SJCRH30 (cell line): ENCODE measurements around the gene PTPN18. TPM values are rescaled to one million over a fixed set of nuclear protein-coding genes. Genes with fewer than 3 reads are reported as not detected.
A peak's percentile ranks its signal among the peaks of the same experiment; 100 is the strongest.

Experiments used
- DNase-seq, 2 experiments: peaks; one replicate each; pipeline ENCODE4 v3.0.0-alpha.2; 2015 to 2020
- H3K27ac ChIP-seq: fragments of 250-450 bp; sonication (Bioruptor Pico); 2 replicates; pipeline ENCODE4 v1.5.1; 2020; ENCODE audit warnings: mild to moderate bottlenecking, moderate library complexity
- H3K27me3 ChIP-seq: fragments of 250-450 bp; sonication (Bioruptor Pico); 2 replicates; pipeline ENCODE4 v1.5.1; 2020; ENCODE audit warnings: mild to moderate bottlenecking, moderate library complexity
- H3K36me3 ChIP-seq: fragments of 250-450 bp; sonication (Bioruptor Pico); 2 replicates; pipeline ENCODE4 v1.5.1; 2020; ENCODE audit warnings: mild to moderate bottlenecking, moderate library complexity
- H3K4me1 ChIP-seq: fragments of 250-450 bp; sonication (Bioruptor Pico); 2 replicates; pipeline ENCODE4 v1.5.1; 2020; ENCODE audit warnings: mild to moderate bottlenecking, moderate library complexity
- H3K4me3 ChIP-seq: fragments of 250-450 bp; sonication (Bioruptor Pico); 2 replicates; pipeline ENCODE4 v1.5.1; 2020; ENCODE audit warnings: mild to moderate bottlenecking, moderate library complexity
- H3K9me3 ChIP-seq: fragments of 250-450 bp; sonication (Bioruptor Pico); replicated peaks from 2 replicates; pipeline ENCODE4 v1.5.1; 2020; ENCODE audit warnings: mild to moderate bottlenecking, moderate library complexity
- total RNA-seq: library from RNA; depleted of rRNA; stranded (reverse); fragments of >200 nt; shearing (Covaris generic); gene quantifications from 2 replicates; pipeline ENCODE4 v1.2.3, GENCODE V29; 2014

PTPN18 gene
- total RNA-seq, 1 experiment from 2014 or later: 18.6 TPM

DNA sequence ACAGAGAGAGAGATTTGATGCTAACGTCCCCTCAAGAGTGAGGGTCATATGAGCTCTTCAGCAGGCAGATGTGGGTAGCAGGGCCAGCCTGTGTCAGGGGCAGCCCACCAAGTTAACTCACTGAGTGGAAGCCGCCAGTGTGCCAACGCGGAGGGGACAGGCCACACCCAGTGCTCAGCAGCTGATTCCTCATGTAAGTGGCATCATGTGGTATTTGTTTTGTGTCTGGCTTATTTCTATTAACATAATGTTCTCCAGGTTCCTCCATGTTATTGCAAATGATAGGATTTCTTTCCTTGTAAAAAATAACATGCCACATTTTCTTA is 9.2 kb upstream of the PTPN18 start:
- no peak for DNase-seq
- Histone ChIP-seq H3K27ac (no peak overlapping the region), H3K4me1 (no peaks in the 10 kb centered on the region), H3K36me3 (peaks cover 39% of the 10 kb centered on the region), H3K27me3 (no peaks in the 10 kb centered on the region), H3K9me3 (no peaks in the 10 kb centered on the region), H3K4me3 (no peak overlapping the region)

DNA sequence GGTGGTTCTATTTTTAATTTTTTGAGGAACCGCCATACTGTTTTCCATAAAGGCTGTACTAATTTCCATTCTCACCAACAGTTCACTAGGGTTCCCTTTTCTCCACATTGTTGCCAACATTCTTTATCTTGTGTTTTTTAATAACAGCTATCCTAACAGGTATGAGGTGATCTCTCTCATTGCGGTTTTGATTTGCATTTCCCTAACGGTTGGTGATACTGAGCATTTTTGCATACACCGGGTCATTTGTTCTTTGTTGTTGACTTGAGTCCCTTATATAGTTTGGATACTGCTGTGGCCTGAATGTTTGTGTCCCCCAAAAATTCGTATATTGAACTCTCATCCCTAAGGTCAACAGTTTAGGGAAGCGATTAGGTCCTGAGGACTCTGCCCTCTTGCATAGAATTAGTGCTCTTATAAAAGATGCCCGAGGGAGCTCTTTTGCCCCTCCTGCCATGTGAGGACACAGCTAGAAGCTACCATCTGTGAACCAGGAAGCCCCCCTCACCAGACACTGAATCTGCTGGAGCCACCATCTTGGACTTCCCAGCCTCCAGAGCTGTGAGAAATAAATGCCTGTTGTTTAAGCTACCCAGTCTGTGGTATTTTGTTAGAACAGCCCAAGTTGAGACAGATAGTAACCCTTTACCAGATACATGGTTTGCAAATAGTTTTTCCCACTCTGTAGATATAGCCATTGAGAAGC is 8.5 kb upstream of the PTPN18 start:
- Histone ChIP-seq H3K27me3 (no peaks in the 10 kb centered on the region), H3K4me3 (no peak overlapping the region), H3K9me3 (no peaks in the 10 kb centered on the region), H3K36me3 (peaks cover 39% of the 10 kb centered on the region), H3K27ac (no peak overlapping the region), H3K4me1 (no peaks in the 10 kb centered on the region)
- no peak for DNase-seq

DNA sequence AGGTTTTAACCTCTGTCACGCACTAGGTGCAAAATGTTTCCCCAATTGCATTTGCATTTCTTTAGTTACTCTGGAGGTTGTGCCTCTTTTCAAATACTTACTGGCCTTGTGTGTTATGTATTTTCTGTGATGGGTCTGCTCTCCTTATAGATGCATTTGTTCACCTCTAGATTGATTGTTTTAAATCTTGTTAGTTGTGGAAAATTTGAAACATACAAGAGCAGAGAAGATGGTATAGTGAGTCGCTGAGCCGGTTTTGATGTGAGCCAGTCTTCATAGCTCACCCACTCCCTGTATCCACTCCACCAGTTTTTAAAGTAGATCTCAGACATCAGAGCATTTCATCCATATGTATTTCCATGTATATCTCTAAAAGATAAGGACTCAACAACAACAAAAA is 6.7 kb upstream of the PTPN18 start:
- H3K9me3 ChIP-seq: no peaks in the 10 kb centered on the region
- H3K36me3 ChIP-seq: peaks cover 39% of the 10 kb centered on the region
- no peaks in the 10 kb centered on the region for H3K27me3 ChIP-seq
- H3K27ac ChIP-seq: no peak overlapping the region
- no peak overlapping the region for H3K4me3 ChIP-seq
- no peak for DNase-seq
- no peaks in the 10 kb centered on the region for H3K4me1 ChIP-seq

DNA sequence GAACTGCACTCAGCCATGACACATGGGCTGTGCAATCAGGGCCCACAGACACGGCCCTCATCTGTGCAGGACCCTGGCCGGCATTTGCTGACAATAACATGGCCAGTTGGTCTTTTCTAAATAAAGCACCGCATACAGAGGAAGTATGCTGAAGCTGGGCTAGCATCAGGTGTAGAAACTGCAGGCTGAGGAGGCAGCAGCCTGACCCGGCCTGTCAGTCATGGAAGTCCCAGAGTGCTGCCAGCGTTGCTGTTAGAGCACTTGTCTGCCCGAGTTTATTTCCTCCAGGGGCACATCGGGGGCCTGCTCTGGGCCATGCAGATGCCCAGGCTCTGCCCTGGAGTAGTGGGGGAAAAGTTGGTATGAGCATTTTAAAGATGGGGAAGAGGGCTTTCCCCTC is 4.1 kb upstream of the PTPN18 start:
- Histone ChIP-seq H3K36me3 (peaks cover 18% of the 10 kb centered on the region), H3K27me3 (no peaks in the 10 kb centered on the region), H3K4me1 (peaks cover 6% of the 10 kb centered on the region; the same call in 1 of the 2 replicates), H3K4me3 (no peak overlapping the region), H3K9me3 (no peaks in the 10 kb centered on the region), H3K27ac (no peak overlapping the region)
- DNase-seq: no peak

DNA sequence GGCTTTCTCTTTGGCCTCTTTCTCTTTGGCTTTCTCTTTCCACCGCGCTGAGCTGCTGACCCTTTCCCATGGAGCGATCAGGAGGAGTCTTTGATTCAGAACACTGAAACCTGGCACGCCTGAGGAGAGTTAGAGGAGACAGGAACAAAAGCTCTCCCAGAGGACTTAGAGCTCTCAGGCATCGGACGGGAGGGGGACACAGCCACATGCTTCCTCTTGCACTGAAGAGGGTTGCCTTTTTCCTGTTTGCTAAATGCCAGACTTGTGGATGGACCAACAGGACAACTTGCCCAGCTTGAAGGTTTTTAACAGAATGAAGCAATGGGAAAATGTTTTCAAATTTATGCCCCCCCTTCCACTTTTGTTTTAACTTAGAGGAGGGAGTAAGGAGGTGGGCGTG is 3.6 kb upstream of the PTPN18 start:
- H3K27me3 ChIP-seq: no peaks in the 10 kb centered on the region
- H3K36me3 ChIP-seq: peaks cover 15% of the 10 kb centered on the region
- H3K9me3 ChIP-seq: no peaks in the 10 kb centered on the region
- DNase-seq: no peak
- H3K4me1 ChIP-seq: peaks cover 6% of the 10 kb centered on the region; the same call in 1 of the 2 replicates
- H3K4me3 ChIP-seq: no peak overlapping the region
- H3K27ac ChIP-seq: no peak overlapping the region

DNA sequence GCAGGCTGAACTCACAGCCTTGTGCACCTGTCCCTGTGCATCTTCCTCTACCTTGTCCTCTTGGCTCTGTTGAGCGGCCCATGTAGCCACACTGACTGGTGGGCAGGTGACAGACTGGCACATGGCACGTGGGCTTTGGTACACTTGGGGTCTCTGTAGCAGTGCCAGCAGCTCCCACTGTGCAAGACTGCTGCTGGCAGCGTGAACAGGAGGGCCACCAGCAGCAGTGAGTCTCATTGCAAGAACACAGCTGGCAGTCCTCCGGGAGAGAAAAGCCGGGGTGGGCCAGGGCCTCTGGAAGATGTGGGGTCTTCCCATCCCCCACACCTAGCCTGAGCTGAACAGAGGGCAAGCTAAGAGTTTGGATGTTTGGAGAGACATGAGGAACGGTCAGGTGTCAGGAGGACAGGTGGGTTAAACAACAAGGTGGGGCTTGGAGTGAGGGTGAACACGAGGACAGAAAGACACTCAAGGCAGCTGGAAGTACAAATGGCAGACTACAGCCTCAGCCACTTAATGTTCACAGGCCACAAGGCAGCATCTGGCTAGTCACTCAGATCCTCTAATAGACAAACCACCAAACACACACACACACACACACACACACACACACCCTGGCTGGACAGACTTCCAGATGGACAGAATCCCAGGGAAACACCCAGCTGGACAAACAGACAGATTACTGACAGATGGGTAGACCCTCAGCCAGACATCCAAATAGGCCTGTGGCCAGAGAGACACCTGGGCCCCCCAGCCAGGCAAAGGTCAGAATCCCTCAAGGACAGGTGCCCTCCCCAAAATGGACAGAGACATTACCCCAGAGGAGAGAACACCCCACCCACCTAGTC is 2.3 kb upstream of the PTPN18 start:
- no peak for DNase-seq
- Histone ChIP-seq H3K27ac (no peak overlapping the region), H3K36me3 (peaks cover 7% of the 10 kb centered on the region), H3K4me1 (peaks cover 6% of the 10 kb centered on the region; the same call in 1 of the 2 replicates), H3K27me3 (no peaks in the 10 kb centered on the region), H3K9me3 (no peaks in the 10 kb centered on the region), H3K4me3 (no peak overlapping the region)

DNA sequence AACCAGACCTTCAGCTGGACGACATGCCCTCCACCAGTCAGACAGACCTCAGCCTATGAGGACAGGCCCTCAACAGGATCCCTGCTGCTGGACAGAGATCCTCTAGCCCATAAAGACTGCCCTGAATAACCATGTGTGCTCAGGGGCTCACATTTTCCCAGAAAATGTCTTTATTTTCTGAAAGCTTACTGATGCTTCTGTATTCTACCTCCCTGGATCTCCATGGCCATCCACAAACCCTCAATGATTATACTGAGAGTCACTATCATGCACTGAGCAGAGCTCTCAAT is 1.8 kb upstream of the PTPN18 start:
- no peak overlapping the region for H3K27ac ChIP-seq
- H3K36me3 ChIP-seq: peaks cover 4% of the 10 kb centered on the region; the same call in 1 of the 2 replicates
- no peak for DNase-seq
- no peaks in the 10 kb centered on the region for H3K9me3 ChIP-seq
- H3K4me3 ChIP-seq: no peak overlapping the region
- peaks cover 6% of the 10 kb centered on the region; the same call in 1 of the 2 replicates for H3K4me1 ChIP-seq
- H3K27me3 ChIP-seq: no peaks in the 10 kb centered on the region

DNA sequence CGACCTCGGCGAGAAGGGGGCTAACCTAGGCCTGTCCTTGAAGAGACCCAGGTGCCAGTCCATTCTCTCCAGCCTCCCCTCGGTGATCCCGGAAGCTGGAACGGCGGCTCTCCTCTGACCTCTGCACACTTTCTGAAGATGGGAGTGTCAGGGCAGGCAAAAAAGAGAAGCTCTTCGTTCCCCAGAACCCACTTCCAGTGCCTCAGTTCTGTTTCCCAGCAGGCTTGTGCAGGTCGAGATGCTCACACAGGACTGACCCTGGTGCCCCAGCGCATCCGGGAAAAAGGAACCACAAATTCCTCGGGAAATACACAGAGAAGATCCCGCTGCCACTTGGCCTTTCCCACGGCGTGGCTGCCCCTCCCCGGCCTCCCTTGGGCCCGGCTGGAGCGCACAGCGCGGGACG is 681 bp upstream of the PTPN18 start:
- Histone ChIP-seq H3K27me3 (no peaks in the 10 kb centered on the region), H3K4me3 (peak overlapping the region; percentile 87), H3K4me1 (peaks cover 6% of the 10 kb centered on the region; the same call in 1 of the 2 replicates), H3K27ac (peak overlapping the region; percentile 31), H3K36me3 (no peaks in the 10 kb centered on the region), H3K9me3 (no peaks in the 10 kb centered on the region)
- peak in 1 of 2 experiments; percentile 28 for DNase-seq

DNA sequence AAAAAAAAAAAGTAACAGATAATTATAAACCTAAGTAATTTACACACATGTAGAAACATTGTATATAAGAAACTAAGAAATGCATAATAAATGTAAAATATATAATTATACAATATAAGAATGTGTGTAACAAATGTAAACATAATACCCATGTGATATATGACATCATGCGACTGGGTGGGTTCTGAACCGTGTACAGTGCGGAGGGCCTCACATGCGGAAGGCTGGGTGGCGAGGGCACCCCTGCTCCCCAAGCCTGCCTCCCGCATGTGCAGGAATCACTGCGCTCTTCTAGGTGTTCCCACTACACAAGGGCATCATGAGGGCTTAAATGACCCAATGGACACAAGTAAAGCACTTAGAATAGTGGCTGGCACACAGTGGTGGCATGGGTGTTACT is 2.0 kb downstream of the PTPN18 start:
- no peaks in the 10 kb centered on the region for H3K27me3 ChIP-seq
- H3K9me3 ChIP-seq: no peaks in the 10 kb centered on the region
- H3K27ac ChIP-seq: no peak overlapping the region
- no peaks in the 10 kb centered on the region for H3K36me3 ChIP-seq
- no peak for DNase-seq
- peaks cover 6% of the 10 kb centered on the region; the same call in 1 of the 2 replicates for H3K4me1 ChIP-seq
- H3K4me3 ChIP-seq: no peak overlapping the region

DNA sequence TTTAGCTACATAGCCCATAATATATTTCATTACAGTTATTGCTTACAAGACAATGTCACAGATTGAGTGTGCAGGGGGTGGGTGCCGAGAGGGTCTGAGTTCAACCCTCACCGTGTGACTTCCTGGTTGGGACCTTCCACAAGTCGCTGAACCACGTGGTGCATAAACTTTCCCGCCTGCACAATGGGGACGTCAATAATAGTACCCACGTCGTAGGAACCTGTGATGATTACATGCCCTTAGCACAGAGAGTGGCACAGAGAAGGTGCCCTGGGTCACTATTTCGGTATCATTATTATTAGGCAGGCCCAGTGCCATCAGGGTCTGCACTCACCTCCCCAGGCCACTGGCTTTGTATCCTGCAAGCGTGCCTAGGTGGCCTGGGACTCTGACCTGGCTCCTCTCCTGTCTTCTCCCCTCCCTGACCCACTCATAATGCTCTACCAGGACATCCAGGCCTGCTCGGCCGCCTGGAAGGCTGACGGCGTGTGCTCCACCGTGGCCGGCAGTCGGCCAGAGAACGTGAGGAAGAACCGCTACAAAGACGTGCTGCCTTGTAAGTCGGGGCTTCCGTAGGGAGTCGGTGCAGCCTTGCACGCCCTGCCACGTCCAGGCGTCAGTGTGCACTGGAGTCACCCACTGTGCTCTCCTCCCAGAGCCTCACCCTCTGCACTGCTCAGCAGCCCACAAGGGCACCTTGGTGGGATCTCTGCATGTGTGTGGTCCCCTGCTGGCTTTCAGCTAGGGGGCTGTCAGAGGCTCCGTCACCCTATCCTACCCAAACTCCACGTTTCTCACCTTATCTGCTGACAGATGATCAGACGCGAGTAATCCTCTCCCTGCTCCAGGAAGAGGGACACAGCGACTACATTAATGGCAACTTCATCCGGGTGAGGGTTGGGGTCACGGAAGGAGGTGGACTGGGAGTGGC is 2.8 kb downstream of the PTPN18 start:
- H3K36me3 ChIP-seq: no peaks in the 10 kb centered on the region
- H3K9me3 ChIP-seq: no peaks in the 10 kb centered on the region
- H3K4me3 ChIP-seq: no peak overlapping the region
- DNase-seq: no peak
- no peaks in the 10 kb centered on the region for H3K27me3 ChIP-seq
- no peak overlapping the region for H3K27ac ChIP-seq
- peaks cover 6% of the 10 kb centered on the region; the same call in 1 of the 2 replicates for H3K4me1 ChIP-seq

DNA sequence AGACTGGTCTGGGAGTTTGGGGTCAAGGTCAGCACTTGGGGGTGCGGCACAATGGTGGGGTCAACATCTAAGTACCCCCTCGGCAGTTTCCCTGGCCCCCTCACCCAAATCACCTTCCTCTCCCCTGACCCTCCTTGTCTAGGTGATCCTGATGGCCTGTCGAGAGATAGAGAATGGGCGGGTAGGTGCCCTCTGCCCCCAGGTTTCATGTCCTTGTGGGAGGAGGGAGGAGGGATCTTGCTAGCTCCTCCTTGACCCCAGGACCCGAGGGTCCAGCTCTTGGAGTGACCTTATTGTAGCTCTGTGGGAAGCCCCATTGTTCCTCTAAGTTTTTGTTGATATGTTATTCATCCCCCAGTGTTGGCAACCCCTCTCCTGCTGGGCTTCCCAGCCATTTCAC is 3.6 kb downstream of the PTPN18 start:
- Histone ChIP-seq H3K4me3 (no peak overlapping the region), H3K27me3 (no peaks in the 10 kb centered on the region), H3K9me3 (no peaks in the 10 kb centered on the region), H3K36me3 (no peaks in the 10 kb centered on the region), H3K4me1 (peaks cover 6% of the 10 kb centered on the region; the same call in 1 of the 2 replicates), H3K27ac (no peak overlapping the region)
- DNase-seq: no peak

DNA sequence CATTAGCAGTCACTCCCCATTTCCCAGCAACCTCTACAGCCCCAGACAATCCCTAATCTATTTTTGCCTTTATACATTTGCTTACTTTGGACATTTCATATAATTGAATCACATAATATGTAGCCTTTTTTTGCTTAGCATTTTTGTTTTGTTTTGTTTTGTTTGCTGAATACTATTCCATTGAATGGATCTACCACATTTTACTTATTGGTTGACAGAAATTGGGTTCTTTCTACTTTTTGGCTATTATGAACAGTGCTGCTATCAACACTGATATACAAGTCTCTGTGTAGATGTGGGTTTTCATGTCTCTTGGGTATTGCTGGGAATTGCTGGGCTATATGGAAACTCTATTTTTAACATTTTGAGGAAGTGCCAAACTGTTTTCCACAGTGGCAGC is 7.6 kb downstream of the PTPN18 start:
- H3K4me1 ChIP-seq: peaks cover 22% of the 10 kb centered on the region
- H3K27me3 ChIP-seq: no peaks in the 10 kb centered on the region
- H3K9me3 ChIP-seq: no peaks in the 10 kb centered on the region
- H3K36me3 ChIP-seq: no peaks in the 10 kb centered on the region
- DNase-seq: no peak
- no peak overlapping the region for H3K27ac ChIP-seq
- no peak overlapping the region for H3K4me3 ChIP-seq

DNA sequence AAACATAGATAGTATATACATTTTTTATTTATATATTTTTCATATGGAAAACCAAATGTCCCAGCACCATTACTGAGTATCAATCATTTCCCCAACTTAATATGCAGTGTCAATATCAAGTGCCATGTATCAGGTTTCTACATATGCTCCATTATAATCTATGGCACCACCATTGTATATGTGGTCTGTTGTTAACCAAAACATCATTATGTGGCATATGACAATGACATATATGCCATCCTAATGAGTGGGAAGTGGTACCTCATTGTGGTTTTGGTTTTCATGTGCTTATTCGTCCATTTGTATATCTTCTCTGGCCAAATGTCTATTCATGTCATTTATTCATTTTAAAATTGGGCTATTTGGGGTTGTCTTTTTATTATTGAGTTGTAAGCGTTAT is 9.2 kb downstream of the PTPN18 start:
- no peaks in the 10 kb centered on the region for H3K27me3 ChIP-seq
- no peak overlapping the region for H3K4me3 ChIP-seq
- DNase-seq: no peak
- H3K9me3 ChIP-seq: no peaks in the 10 kb centered on the region
- H3K27ac ChIP-seq: peak overlapping the region; percentile 82
- H3K4me1 ChIP-seq: peaks cover 22% of the 10 kb centered on the region
- no peaks in the 10 kb centered on the region for H3K36me3 ChIP-seq

DNA sequence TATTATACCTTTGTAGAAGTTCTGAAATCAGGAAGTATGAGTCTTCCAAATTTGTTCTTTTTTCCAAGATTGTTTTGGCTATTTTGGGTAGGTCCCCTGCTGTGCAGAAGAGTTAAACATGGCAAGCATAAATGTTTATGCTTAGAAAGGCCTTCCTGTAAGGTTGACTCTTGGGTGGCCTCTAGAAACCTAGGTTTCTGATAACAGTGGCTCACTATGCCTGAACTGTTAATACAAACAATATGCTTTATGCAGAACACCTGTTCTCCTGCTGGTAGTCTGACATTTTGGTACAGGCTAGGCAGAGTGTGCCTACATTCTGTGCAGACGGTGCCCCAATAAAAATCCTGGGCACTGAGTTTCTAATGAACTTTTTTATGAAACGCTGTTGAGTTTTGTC is 10.1 kb downstream of the PTPN18 start:
- H3K27ac ChIP-seq: peak overlapping the region; percentile 82
- no peak overlapping the region for H3K4me3 ChIP-seq
- H3K9me3 ChIP-seq: no peaks in the 10 kb centered on the region
- peaks cover 22% of the 10 kb centered on the region for H3K4me1 ChIP-seq
- no peaks in the 10 kb centered on the region for H3K27me3 ChIP-seq
- peak; percentile 67 to 88 for DNase-seq
- H3K36me3 ChIP-seq: no peaks in the 10 kb centered on the region

DNA sequence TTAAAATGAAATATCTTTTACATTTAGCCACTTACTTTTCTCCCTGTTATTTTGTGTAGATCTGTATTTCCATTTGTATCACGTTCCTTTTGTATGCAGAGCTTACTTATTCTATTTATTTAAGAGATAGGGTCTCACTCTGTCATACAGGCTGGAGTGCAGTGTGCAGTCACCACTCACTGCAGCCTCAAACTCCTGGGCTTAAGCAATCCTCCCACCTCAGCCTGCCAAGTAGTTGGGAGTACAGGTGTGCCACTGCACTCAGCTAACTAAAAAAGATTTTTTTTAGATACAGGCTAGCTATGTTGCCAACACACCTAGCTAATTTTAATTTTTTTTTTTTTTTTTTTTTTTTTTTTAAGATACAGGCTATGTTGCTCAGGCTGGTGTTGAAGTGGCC is 10.9 kb downstream of the PTPN18 start:
- H3K4me1 ChIP-seq: peaks cover 22% of the 10 kb centered on the region
- no peaks in the 10 kb centered on the region for H3K9me3 ChIP-seq
- peak overlapping the region; percentile 82 for H3K27ac ChIP-seq
- no peak overlapping the region for H3K4me3 ChIP-seq
- H3K27me3 ChIP-seq: no peaks in the 10 kb centered on the region
- DNase-seq: peak in 1 of 2 experiments; percentile 29
- no peaks in the 10 kb centered on the region for H3K36me3 ChIP-seq
